ENCODE measurements around the gene PPT2.

GRCh38 chr6:32182555-32182981, 28.6 kb downstream of the PPT2 start:
- TF ChIP-seq CTCF (conservative IDR thresholded peaks at IDR 0.05; ENCODE audit: low read depth in 2 of 2) = no peak
- TF ChIP-seq EZH2 (IDR thresholded peaks at IDR 0.05; ENCODE audit: low read depth, unreplicated experiment) = no peak
- no peak for TF ChIP-seq ZNF114 (CRISPR knock-in tag; IDR thresholded peaks at IDR 0.05)
- no peak for TF ChIP-seq POLR2AphosphoS5 (IDR thresholded peaks at IDR 0.05; ENCODE audit: low read depth)
- TF ChIP-seq EZH2phosphoT487 (IDR thresholded peaks at IDR 0.05; ENCODE audit: unreplicated experiment) = no peak

Data from GM23338 (cell line).